Measurements from ENCODE around the gene RPRM. TPM values are rescaled to one million over a fixed set of nuclear protein-coding genes. Genes with fewer than 3 reads are reported as not detected.
"Not testable (repeated sequence)": the region's sequence is repeated elsewhere in the genome, so short reads cannot be mapped to it uniquely, and the experiment has no call there.

Gene RPRM
- not detected in 2 replicates for total RNA-seq

- H3K9me3 Mint-ChIP-seq = no peaks in the 10 kb centered on the region
- peaks cover 56% of the 10 kb centered on the region for H3K27me3 Mint-ChIP-seq
- ChIA-PET POLR2A (no interaction called here), CTCF (interaction anchor here (0.9 to 1.3 kb wide), 2 partner anchors 8 to 13 kb away, joined by 3 to 5 read pairs; no protein-coding TSS in a partner anchor)
- ATAC-seq (ENCODE audit: low read depth) = peak; percentile 87
- peaks cover 22% of the 10 kb centered on the region for H3K4me1 Mint-ChIP-seq
- no peak within 1 kb of the TSS for H3K27ac Mint-ChIP-seq
- H3K4me3 Mint-ChIP-seq = peak within 1 kb of the TSS; percentile 73
- DNase-seq = peak; percentile 52
- H3K36me3 Mint-ChIP-seq (ENCODE audit: low read depth) = no peaks in the 10 kb centered on the region
- intact Hi-C loops (cut with micrococcal nuclease) = loop anchor here (2.0 kb wide), 1 partner anchor 738 kb away; no protein-coding TSS in a partner anchor
- TF ChIP-seq CTCF (IDR thresholded peaks at IDR 0.05) = no peak
Observed at GRCh38 chr2:153478289-153479261, at the start of gene RPRM. Gene RPRM, minus strand, starts transcription at chr2:153478762. Its CDS starts 197 bp downstream, at chr2:153478565.

- CTCF ChIA-PET = interaction anchor here (1.1 to 1.7 kb wide), 5 partner anchors 777 to 1483 kb away, joined by 3 to 6 read pairs (median 4); no protein-coding TSS in a partner anchor
- TF ChIP-seq CTCF (IDR thresholded peaks at IDR 0.05) = no peak
- ATAC-seq (ENCODE audit: low read depth) (no peak), DNase-seq (no peak)
- no peaks in the 10 kb centered on the region for H3K27me3 Mint-ChIP-seq
- intact Hi-C loops (cut with micrococcal nuclease) = loop anchor here (1.0 to 2.0 kb wide), 3 partner anchors 357 to 1343 kb away; no protein-coding TSS in a partner anchor
- H3K36me3 Mint-ChIP-seq (ENCODE audit: low read depth) = no peaks in the 10 kb centered on the region
- H3K27ac Mint-ChIP-seq = no peak overlapping the region
- POLR2A ChIA-PET = no interaction called here
- no peaks in the 10 kb centered on the region for H3K9me3 Mint-ChIP-seq
- no peak overlapping the region for H3K4me3 Mint-ChIP-seq
- no peaks in the 10 kb centered on the region for H3K4me1 Mint-ChIP-seq
Observed at GRCh38 chr2:153519257-153519875, 40.8 kb upstream of the RPRM start.

GRCh38 chr2:153512331-153512730 is 33.8 kb upstream of the RPRM start:
- no peak for TF ChIP-seq CTCF (IDR thresholded peaks at IDR 0.05)
- H3K36me3 Mint-ChIP-seq (ENCODE audit: low read depth) = no peaks in the 10 kb centered on the region

GRCh38 chr2:153510996-153511395 is 32.4 kb upstream of the RPRM start:
- Mint-ChIP-seq H3K36me3 (ENCODE audit: low read depth) (no peaks in the 10 kb centered on the region), H3K9me3 (peaks cover 14% of the 10 kb centered on the region), H3K4me1 (no peaks in the 10 kb centered on the region), H3K4me3 (no peak overlapping the region), H3K27ac (no peak overlapping the region), H3K27me3 (peaks cover 3% of the 10 kb centered on the region)
- intact Hi-C loops (cut with micrococcal nuclease) = no loop called here
- no peak for ATAC-seq (ENCODE audit: low read depth)
- CTCF ChIA-PET = no interaction called here
- POLR2A ChIA-PET = no interaction called here
- TF ChIP-seq CTCF (IDR thresholded peaks at IDR 0.05) = no peak
- DNase-seq = no peak

More at GRCh38 chr2:153512331-153512730, 33.8 kb upstream of the RPRM start:
- Mint-ChIP-seq H3K9me3 (peaks cover 4% of the 10 kb centered on the region), H3K27me3 (peaks cover 3% of the 10 kb centered on the region), H3K4me1 (no peaks in the 10 kb centered on the region), H3K4me3 (no peak overlapping the region), H3K27ac (no peak overlapping the region)
- intact Hi-C loops (cut with micrococcal nuclease) = no loop called here
- ChIA-PET POLR2A (no interaction called here), CTCF (no interaction called here)
- ATAC-seq (ENCODE audit: low read depth) = no peak
- no peak for DNase-seq

GRCh38 chr2:153509133-153509532 is 30.6 kb upstream of the RPRM start:
- Mint-ChIP-seq H3K4me1 (no peaks in the 10 kb centered on the region), H3K27ac (no peak overlapping the region), H3K4me3 (no peak overlapping the region), H3K36me3 (ENCODE audit: low read depth) (no peaks in the 10 kb centered on the region), H3K27me3 (peaks cover 3% of the 10 kb centered on the region), H3K9me3 (peaks cover 16% of the 10 kb centered on the region)
- ChIA-PET CTCF (no interaction called here), POLR2A (no interaction called here)
- TF ChIP-seq CTCF (IDR thresholded peaks at IDR 0.05) = no peak
- ATAC-seq (ENCODE audit: low read depth) = peak; percentile 47
- intact Hi-C loops (cut with micrococcal nuclease) = no loop called here
- no peak for DNase-seq

GRCh38 chr2:153506499-153506898 is 27.9 kb upstream of the RPRM start:
- H3K36me3 Mint-ChIP-seq (ENCODE audit: low read depth); DNase-seq; H3K4me3 Mint-ChIP-seq; H3K27me3 Mint-ChIP-seq; H3K4me1 Mint-ChIP-seq; POLR2A ChIA-PET; CTCF ChIA-PET; ATAC-seq (ENCODE audit: low read depth); H3K27ac Mint-ChIP-seq; intact Hi-C loops (cut with micrococcal nuclease): not testable (repeated sequence)
- peaks cover 16% of the 10 kb centered on the region for H3K9me3 Mint-ChIP-seq
